Activated CD4-positive, alpha-beta T cell treated with anti-CD3 and anti-CD28 coated beads for 48 hours (primary cell): ENCODE data around the gene AP2B1.
"Not testable (repeated sequence)": the region's sequence is repeated elsewhere in the genome, so short reads cannot be mapped to it uniquely, and the experiment has no call there.

Experiments
- DNase-seq: peaks from one replicate; pipeline ENCODE4 v3.0.0-alpha.2; 2020

Gene AP2B1

GRCh38 chr17:35587074-35587961 lies at the start of gene AP2B1:
AP2B1 (plus strand) TSS chr17:35587322; CDS start chr17:35594031, 6,709 bp downstream.
- peak; percentile 97 for DNase-seq

DNA sequence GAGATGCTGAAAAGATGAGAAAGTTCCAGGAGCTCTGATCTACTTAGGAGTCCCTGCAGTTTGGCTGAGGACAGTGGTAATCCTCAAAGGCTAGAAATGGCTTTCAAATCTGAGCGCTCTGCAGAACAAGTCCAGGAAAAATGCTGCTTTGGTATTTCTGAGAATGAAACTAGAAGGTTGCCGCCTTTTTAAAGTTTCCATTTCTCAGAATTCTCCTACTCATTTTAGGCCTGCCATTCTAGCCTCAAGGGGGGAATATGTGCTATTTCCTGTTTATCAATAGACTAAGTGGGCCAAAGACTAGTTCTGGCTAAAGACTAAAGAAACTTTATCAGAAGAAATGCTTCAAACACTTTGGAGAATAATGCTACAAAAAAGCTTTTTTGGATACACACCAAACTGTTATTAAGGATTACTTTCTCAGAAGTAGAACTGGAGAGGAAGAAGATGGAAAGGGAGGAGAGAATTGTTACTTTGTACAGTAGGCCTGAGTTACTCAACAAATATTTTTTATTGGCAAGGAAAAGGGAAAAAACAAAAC lies 49.5 kb upstream of the AP2B1 start, which contains the start of gene SLFN12L:
SLFN12L (minus strand) TSS at position 78 of the 541 bp plus-strand sequence. CDS start 15,314 bp downstream, outside the sequence.
- peak; percentile 27 for DNase-seq

GRCh38 chr17:35539659-35540026 lies 47.5 kb upstream of the AP2B1 start:
- no peak for DNase-seq

DNA sequence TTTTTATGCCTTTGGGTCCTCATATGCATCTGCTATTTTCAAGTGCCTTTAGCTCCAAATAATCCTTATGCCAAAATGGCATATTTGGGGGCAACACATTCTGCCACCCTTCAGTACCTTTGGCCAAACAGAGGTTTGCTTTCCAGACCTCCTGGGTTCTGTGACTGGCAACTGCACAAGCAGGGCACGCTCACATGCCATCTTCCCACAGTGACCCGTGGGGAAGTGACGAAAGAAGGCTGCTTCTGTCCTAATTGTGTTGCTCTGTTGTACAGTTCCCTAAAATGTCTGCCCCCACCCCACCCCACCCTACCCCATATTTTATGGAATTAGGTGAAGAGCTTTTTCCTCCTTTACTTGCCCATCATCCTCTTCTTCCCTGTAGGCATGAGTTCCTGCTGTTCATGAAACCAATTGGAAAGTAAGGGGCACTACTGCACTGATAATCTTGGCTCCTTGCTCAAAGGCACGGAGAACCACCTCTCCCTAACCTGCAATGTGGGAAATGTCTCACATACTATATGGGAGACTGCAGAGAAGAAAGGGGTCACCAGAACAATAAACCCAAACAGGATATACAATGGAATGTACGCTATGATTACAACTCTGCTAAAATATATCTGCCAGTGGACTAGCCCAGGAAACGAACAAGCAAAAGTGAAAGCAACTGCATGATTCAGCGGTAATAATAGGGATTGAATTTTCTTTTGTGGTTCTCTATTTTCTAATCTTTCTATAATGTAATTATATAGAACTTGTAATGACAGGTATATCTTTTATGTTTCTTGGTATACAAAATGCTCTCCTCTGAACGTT lies 46.3 kb upstream of the AP2B1 start:
- peak; percentile 62 for DNase-seq

GRCh38 chr17:35541434-35541833 lies 45.7 kb upstream of the AP2B1 start:
- no peak for DNase-seq

GRCh38 chr17:35542990-35543389 lies 44.1 kb upstream of the AP2B1 start:
- no peak for DNase-seq

- DNase-seq = no peak
Measured at GRCh38 chr17:35543856-35544255, 43.3 kb upstream of the AP2B1 start.

DNA sequence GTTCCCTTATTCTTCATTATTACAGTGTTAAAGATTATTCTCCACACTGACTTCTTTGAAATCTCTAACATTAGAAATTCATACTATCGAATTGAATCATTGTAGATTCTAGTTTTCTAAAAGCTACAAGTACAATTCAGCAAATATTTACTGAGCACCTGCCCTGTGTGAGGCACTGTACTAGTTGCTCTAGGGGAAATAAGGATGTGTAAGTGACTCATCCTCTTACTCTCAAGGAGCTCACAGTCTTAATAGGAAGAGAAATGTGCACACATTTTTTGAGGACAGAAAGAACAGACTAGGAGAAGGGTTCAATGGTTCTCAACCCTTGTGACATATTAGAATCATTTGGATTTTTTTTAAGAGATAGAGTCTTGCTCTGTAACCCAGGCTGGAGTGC lies 42.0 kb upstream of the AP2B1 start:
- no peak for DNase-seq

- no peak for DNase-seq
Measured at GRCh38 chr17:35546487-35546886, 40.6 kb upstream of the AP2B1 start.

DNA sequence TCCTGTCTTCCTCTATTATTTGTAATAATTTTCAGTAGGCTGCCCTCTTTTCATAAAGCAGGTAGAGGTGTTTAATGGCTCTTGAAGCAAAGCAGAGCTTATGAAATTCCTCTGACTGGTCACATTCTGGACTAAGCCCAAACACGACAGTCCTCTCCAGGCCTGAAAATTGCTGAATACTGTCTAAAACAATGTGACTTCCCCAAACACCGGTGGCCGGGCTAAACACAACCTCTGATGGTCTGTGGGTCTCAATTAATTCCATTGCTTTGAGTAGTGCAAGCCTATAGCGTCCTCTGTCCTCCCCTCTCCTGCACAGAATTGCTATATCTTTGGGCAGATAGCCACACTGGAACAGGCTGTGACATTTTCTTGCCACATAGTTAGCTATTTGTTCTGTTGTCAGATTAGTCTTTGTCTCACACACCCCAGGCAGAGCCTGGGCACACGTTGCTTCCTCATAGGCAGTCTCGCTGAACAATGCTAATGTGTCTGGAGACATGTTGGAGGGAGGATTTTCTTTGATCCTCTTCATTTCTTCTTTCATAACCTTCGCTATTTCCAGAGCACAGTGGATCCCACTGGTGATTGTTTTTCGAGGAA lies 38.8 kb upstream of the AP2B1 start:
- no peak for DNase-seq

DNA sequence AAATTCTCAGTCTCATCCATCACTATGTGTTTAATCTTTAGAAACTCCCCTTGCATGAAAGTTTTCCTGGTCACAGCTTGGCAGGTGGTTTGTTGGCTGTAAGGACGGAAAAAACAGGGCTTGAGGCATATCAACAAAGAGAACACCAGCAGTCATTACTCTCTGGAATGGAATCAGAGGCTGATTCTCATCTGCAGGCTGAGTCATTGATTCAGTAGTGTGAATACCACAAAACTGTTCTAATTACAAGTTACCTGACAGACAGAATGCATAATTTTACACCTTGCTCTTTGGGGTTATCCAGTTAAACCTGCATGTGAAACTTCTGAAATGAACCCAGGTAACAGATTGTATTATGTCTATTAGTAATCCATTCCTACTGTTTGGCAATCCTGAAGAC lies 38.1 kb upstream of the AP2B1 start:
- no peak for DNase-seq

DNA sequence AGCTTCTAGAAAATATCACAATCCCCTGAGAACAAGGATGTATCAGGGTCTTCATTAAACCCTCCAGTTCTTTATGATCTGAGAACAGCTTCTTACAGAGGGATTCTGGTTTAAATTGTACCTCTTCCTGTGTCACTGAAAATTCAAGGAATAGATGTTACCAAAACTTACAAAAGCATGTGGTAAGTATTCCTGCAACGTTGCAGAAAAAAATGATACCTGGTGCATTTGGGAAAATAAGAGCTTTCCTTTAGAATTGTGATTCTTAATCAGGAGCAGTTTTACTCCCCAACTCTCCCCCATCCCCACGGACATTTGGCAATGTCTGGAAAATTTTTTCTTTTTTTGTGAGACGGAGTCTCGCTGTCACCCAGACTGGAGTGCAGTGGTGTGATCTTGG lies 33.8 kb upstream of the AP2B1 start:
- no peak for DNase-seq

GRCh38 chr17:35554668-35555067 lies 32.5 kb upstream of the AP2B1 start:
- DNase-seq = peak; percentile 31

GRCh38 chr17:35555691-35556090 lies 31.4 kb upstream of the AP2B1 start:
- DNase-seq = no peak

DNA sequence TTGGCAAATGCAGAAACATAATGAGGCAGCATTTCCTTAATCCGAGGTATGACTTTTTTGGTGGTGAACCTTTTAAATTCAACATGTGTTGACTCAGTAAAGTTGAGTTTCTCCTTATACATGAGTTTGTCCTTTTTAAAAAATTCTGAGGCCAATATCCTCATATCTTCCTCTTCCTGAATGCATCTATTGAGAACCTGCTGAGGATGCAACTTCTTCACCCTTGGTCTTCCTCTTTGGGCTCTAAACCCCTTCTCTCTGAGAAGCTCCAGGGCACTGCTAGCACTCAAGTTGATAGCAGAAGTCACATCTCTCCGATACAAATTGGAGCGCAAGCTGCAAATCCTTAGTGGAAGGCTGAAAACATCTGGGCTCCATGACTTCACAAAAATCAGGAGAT lies 29.8 kb upstream of the AP2B1 start:
- no peak for DNase-seq

DNA sequence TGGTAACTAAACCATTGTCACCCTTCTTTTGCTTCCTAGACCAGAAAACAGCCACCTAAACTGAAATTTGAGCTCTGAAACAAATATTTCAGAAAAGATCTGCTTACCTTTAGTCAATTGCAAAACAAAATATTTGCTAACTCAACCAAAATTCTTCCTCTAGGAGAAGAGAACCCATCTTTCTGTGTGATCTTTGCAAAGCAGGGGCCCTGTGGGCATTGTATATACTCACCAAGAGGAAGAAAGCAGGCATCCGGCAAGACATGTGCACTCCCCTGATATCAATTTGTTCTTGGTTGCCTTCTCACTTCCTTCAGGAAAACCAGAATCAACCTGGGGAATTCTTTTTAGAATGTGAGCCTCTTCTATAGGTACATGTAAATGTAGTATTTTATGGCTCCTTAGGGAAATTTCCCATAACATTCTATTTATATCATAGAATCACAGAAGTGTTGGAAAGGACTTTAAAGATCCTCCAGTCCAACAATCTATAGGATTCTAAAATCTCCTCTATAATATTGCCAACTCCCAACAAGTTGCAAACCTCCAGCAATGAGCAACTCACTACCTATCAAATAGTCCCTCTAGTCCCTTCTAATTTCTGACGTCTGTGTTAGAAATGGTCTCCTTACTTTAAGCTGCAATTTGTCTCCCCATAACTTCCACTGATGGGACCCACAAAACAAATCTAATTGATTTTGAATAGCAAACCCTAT lies 27.5 kb upstream of the AP2B1 start:
- DNase-seq = no peak

- no peak for DNase-seq
Measured at GRCh38 chr17:35560703-35561102, 26.4 kb upstream of the AP2B1 start, which contains the start of gene SLFN14. SLFN14 (minus strand) TSS chr17:35560819; CDS start chr17:35558062, 2,757 bp downstream.

GRCh38 chr17:35563181-35563580 lies 23.9 kb upstream of the AP2B1 start:
- not testable (repeated sequence) for DNase-seq

DNA sequence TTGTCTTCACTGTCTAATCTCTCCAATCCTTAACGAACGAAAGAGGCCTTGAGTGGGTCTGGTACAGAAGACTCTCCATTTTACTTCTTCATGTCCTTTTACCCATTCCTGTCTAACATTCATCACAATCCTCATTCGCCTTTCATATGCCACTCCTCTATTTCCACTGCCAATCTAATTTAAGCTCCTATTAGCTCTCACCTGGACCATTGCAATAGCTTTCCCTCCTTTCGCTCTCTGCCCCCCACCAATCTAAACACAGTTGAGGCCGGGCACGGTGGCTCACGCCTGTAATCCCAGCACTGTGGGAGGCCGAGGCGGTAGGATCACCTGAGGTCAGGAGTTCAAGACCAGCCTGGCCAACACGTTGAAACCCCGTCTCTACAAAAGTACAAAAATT lies 20.2 kb upstream of the AP2B1 start:
- DNase-seq = no peak

GRCh38 chr17:35568561-35568960 lies 18.6 kb upstream of the AP2B1 start:
- DNase-seq = peak; percentile 70

DNA sequence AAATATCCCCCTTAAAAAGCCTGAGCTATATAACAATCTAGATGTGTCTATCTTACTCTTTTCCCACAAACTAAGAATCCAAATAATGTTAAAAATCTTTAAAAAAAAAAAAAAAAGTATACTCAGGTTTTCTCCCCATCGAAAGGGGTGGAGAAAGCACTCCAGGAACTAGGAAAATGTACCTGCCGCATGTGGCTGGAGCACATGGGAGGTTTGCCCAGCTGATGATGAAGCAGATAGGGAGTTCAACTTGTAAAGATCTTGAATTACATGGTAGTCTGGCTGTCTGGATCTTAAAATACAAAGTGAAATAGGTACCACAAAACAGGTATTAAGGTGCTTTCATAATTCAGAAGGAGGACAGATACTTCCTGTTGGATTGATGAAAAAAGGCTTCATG lies 17.7 kb upstream of the AP2B1 start:
- no peak for DNase-seq

DNA sequence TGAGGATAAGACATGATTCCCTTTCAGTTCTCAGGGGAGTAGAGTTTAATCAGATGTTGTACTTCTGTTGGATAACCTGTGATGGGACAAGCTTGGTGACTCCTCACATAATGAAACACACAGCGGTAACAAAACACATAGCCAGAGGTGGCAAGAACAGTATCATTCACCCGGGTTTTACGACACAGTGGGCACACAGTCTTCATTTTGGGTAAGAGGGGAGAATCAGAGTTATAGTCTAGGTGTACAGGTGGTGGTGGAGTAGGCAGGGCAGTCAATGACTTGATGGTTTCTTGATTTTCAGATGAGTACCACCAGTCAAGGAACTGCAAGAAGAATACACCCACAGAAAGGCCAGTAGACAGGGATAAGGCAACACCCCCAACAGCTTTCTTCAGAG lies 11.4 kb upstream of the AP2B1 start:
- no peak for DNase-seq
